DMS53 treated with DMSO at 0.1 percent for 48 hours (cell line): ENCODE data around the gene CDK1.

Source experiments
- DNase-seq: peaks from one replicate; lab custom pipeline; 2025; ENCODE audit not compliant: unreplicated experiment; lab: John Stamatoyannopoulos, UW

Gene CDK1

DNA sequence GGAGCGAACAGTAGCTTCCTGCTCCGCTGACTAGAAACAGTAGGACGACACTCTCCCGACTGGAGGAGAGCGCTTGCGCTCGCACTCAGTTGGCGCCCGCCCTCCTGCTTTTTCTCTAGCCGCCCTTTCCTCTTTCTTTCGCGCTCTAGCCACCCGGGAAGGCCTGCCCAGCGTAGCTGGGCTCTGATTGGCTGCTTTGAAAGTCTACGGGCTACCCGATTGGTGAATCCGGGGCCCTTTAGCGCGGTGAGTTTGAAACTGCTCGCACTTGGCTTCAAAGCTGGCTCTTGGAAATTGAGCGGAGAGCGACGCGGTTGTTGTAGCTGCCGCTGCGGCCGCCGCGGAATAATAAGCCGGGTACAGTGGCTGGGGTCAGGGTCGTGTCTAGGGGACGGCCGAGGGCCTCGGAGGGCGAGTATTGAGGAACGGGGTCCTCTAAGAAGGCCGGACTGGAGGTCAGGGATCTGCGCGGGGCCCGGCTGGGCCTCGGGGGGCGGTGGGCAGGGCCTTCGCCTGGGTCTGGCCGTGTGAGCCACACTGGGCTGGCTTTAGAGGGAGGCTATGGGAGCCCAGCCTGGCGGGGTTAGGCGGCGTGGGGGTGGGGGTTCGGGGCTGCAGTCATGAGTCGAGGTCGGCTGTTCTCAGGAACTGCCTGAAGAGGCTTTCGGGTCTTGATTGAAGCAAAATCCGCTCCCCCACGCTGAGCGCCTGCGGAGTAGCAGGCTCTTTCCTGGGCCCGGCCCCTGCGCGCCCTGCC lies at the start of gene CDK1:
TSS of gene CDK1 (plus strand) at position 265 of the 757 bp plus-strand sequence. CDS start 1,688 bp downstream, outside the sequence.
- DNase-seq = peak; percentile 96

- DNase-seq = no peak
These were observed 49.2 kb upstream of the CDK1 start for GRCh38 chr10:60729106-60729505.

GRCh38 chr10:60731134-60731885 lies 47.0 kb upstream of the CDK1 start:
- DNase-seq = no peak

GRCh38 chr10:60732198-60732806 lies 46.0 kb upstream of the CDK1 start:
- DNase-seq = no peak

DNA sequence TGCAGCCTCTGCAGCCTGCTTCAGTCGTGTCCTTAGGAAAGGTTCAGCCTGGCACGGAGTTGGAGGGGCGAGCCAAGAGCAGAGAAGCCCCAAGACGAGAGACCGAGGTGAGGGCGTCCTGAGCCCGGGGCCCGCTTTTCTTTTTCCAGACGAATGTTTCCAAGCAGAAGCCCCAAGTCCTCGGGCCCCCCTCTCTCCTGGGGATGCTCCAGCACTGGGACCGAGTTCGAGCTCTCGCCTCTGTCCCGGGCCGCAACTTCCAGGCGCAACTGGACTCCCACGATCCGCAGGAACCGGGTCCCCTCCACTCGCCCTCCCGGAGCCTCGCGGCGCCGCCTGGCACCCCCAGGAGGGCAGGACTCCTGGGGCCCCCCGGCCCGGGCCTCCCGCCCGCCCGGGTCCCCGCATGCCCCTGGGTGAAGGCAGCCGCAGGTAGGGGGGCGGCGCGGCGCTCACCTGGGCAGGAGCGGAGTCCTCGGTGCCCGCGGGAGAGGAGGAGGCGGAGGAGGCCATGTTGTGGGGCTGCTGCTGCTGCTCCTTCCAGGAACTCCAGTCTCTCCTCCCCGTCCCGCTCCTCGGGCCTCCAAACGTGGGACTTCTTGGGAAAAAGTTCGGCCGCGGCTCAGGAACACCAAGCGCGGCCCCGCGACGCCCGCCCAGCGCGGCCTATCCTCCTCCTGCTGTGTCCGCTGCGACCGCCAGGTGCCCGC lies 45.3 kb upstream of the CDK1 start:
- no peak for DNase-seq

DNA sequence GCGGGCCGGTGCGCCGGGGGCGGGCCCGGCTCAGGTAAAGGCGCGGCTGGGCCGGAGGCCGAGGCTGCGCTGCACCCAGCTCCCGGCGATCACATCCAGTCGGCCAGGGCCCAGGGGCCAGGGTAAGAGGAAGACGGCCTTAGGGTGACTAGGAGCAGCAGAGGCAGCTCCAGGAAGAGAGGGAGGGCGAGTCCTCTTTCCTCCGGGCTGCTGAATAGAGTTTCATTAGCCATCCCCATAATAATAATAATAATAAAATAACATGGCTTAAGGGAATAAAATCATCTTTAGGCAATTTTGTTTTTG lies 44.8 kb upstream of the CDK1 start:
- DNase-seq = peak; percentile 63

DNA sequence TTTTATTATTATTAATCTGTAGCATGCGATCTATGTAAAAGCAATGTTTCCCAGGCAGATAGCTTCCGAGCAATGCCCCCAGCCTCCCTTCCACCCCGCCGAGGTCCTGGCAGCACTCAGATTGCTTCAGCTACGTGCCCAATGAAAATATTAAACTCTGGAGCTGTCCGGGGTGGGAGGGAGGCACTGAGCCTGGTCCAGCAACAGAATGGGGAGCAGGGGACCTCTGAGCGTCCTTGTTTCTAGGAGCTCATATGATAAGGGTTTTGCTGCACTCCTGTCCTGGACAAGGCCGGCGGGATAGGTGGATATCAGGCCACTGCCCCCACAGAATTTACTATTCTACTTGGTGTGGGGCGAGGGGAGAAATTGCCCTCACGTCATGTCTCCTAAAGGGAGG lies 44.5 kb upstream of the CDK1 start:
- DNase-seq = no peak

DNA sequence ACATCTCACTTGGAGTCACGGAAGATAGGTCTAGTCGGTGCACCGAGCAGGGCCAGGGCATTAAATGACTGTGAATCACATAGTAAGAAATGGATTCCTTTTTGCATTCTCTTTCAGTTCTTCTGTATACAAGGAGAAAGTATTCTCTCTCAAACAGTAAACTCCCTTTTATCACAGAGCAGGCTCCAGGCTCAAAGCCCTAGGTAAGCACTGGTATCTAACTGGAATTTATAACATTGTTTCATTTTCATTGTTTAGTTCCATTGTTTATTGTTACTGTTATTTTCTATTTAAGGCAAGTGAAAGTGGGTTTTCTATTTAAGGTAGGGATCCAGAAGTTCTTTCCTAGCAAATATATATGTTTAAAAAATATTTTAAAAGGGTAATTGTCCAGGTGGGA lies 44.1 kb upstream of the CDK1 start:
- no peak for DNase-seq

DNA sequence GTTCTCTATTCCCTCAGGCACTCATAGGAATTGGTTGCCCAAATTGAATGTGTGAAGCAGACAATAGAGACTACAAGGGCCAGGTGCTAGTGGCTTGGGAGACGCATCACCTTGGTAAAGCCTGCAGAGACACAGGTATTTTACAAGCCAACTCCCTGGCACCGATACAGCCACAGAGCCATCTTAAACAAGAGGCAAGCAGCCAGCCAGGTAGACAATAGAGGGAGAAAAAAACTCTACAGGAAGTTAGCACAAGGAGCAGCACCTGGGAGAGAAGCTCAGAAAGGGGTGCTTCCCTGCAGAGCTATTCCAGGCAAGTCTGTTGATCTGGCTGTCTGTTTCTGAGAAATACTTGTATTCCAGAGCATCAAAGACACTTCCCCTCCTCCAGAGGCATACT lies 43.0 kb upstream of the CDK1 start:
- DNase-seq = peak; percentile 13

GRCh38 chr10:60737242-60737641 lies 41.0 kb upstream of the CDK1 start:
- no peak for DNase-seq

DNA sequence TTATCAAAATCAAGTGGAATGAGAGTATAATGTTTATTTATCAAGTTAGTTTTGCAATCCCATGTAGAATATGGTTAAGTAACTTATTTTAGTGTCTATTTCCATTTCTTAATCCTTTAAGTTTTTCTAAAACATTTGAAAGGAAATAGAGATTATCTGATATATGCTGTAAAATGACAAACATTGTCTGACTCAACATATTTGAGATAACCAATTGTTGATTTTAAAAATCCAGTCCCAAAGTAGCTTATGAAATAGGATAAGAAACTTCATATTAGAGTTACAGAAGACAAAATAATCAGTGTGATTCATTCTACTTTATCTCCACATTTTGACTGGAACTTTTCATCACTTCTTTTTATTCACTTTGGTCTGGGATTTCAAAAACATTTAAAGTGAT lies 38.7 kb upstream of the CDK1 start:
- DNase-seq = no peak

- no peak for DNase-seq
These were observed 35.8 kb upstream of the CDK1 start for GRCh38 chr10:60742512-60742911.

DNA sequence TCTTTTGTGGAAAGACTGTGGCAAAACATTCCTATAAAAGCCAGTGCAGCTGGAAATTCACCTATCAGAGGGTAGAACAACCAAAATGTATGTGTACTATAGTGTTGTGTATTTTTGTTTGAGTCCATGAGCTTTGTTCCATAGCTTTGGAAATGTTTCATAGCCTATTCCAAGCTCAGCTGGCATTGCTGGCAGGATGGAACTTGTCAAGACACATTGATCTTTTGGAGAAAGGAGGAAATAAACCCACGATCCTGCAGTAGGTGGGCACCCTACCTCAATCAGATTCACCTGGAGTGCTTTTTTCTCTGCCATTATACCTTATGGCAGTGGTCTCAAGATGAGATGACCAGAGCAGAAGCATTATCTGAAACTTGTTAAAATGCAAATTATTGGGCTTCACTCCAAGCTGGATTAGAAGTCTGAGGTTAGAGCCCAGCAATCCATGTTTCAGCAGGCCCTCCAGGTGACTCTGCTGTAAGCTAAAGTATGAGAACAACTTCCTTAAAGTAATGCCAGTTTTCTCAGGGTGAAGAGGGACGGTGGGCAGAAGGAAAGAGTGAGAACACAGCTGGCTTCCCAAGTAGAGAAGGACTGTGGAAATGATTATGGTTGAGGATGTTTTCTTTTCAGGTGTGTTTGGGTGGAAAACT lies 30.3 kb upstream of the CDK1 start:
- no peak for DNase-seq

GRCh38 chr10:60753152-60753551 lies 25.1 kb upstream of the CDK1 start:
- DNase-seq = no peak

DNA sequence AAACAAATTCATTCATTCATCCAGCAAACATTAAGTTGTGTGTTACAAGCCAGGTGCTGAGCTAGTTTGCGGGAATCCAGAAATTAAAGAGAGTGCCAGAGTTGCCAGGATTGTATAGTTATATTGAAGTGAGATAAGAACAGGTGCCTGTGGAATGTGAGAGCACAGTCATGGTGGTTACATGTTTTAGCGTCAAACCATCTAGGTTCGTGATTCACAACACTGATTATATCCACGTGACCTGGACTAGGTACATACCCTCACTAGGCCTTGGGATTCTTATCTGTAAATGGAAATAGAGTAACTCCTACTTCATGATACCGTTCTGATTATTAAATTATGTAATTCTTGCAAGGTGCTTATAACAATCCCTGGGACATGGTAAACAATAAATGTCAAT lies 24.5 kb upstream of the CDK1 start:
- DNase-seq = no peak

DNA sequence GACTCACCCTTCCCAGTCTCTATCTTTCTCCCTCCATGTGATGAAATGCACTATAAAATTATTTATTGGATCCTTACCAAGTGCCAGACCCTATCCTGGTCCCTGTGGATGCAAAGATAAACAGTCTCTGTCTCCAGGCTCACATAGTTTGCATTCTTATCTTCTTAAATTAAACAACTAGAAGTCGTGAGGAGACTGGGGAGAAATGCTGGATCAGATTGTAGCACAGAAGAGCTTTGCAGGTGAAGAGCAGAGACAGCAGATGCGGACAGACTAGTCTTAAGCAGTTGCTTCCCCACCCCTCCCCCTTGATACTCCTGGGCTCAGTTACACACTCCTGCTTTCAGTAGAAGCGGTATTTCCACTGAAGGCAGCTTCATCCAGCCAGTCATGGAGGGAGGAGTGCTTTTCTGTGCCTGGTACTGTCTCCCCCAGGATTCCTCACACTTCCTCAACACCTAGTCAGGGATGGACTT lies 20.8 kb upstream of the CDK1 start:
- DNase-seq = no peak

GRCh38 chr10:60759181-60759580 lies 19.1 kb upstream of the CDK1 start:
- no peak for DNase-seq

DNA sequence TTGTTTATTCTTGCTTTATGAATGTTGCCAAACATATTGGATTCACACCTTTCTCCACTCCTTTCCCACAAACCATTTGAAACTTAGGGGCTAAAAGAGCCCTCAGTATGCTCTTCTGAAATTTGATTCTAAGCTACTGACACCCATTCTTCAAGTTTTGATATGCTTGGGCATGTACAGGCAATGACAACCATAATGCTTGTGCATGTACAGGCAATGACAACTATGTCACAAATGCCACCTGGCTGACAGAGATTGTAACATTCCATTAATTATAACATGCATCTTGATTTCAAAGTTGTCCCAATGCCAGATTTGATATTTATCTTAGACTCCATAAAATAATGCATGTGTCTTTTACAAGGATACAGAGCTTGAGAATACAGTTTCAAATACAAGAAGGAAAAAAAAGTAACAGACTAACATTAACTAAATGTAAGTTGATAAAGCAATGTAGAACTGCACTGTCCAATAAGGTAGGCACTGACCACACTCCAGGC lies 17.5 kb upstream of the CDK1 start:
- DNase-seq = no peak

DNA sequence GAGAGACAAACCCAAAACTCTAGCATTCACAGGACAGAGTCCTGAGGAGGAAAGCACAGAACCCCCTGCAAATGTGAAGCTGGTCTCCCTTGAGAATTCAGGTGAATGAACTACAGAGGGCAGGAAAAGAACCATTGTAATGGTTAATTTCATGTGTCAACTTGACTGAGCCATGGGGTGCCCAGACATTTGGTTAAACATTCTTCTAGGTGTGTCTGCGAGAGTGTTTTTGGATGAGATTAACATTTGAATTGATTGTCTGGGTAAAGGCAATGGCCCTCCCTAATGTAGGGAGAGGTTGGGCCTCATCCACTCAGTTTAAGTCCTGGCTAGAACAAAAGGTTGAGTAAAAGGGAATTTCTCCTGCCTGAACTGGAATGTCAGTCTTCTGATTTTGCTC lies 15.7 kb upstream of the CDK1 start:
- no peak for DNase-seq

DNA sequence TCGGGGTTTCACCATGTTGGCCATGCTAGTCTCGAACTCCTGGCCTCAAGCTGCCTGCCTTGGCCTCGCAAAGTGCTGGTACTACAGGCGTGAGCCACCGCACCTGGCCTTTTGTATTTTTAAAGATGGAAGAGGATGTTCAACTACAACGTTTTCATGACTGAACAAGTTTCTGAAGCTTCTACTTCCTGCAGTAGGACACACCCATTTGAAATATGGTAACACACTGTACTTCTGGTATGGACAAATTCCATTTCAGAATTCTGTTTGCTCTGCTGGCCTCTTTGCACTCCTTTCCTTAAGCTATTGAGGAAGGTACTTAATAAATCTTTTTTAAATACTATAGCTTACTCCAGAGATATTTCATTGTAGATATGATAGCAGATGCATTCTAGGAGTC lies 10.9 kb upstream of the CDK1 start:
- no peak for DNase-seq

GRCh38 chr10:60769406-60769805 lies 8.9 kb upstream of the CDK1 start:
- no peak for DNase-seq
